GM21723 (cell line): Measurements from ENCODE around the gene SUN3.
A peak's percentile ranks its signal among the peaks of the same experiment; 100 is the strongest.

Experiments used
- ATAC-seq: cut with Tn5 transposase; IDR thresholded peaks from one replicate; pipeline ENCODE4 v1.9.1; 2021; ENCODE audit warnings: mild to moderate bottlenecking, moderate library complexity; ENCODE audit not compliant: unreplicated experiment

SUN3 gene

GRCh38 chr7:48028938-48029337 lies at the start of gene SUN3:
Gene SUN3 (minus strand): TSS chr7:48029107. CDS start chr7:48028938, 169 bp downstream.
- no peak for ATAC-seq

- no peak for ATAC-seq
Measured at GRCh38 chr7:48078470-48078869, 49.6 kb upstream of the SUN3 start.

DNA sequence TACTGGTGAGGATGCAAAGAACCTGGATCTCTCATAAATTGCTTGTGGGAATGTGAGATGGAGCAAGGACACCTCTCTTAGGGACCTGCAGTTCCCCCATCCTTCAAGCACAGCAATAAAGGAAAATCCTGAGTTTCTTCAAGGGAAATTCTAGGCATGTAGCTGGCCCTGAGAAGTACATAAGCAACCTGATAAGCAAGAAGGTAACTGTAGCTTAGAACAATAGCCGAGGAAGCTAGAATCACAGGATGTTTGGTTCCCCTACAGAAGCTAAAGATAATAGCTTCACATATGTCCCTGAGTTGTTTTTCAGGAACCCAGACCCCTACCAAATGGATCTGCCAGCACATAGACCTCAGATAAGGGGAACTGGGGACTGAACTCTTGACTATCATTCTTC lies 48.5 kb upstream of the SUN3 start:
- no peak for ATAC-seq

DNA sequence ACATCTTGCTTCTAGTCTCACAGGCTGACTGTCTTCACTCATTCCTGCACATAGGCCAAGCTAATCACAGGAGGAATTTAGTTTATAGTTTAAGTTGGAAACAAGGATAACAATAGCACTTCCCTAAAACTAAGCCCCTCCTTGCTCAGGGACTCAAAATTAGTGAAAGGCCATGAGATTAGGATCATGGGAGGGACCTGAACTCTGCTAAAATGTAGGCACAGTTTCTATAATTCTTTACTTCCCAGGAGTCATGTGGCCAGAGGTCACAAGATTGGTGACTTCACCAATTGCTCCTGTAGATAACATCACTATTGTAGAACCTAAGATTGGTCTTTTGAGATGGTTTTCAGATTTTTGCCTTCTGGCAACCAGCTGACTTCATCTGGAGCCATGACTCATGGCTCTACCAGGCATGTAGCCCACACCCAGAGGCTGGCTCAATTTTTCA lies 45.3 kb upstream of the SUN3 start:
- ATAC-seq, result no peak

DNA sequence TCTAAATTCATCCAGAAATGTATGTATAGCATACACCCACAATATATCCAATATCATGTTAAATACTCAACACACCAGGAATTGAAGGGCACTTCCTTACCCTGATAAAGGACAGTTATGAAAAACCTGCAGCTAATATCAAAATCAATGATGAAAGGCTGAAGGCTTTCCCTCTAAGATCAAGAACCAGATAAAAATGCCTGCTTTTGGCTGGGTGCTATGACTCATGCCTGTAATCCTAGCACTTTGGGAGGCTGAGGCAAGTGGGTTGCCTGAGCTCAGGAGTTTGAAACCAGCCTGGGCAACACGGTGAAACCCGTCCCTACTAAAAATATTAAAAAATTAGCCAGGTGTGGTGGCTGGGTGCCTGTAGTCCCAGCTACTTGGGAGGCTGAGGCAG lies 38.6 kb upstream of the SUN3 start:
- ATAC-seq, result no peak

DNA sequence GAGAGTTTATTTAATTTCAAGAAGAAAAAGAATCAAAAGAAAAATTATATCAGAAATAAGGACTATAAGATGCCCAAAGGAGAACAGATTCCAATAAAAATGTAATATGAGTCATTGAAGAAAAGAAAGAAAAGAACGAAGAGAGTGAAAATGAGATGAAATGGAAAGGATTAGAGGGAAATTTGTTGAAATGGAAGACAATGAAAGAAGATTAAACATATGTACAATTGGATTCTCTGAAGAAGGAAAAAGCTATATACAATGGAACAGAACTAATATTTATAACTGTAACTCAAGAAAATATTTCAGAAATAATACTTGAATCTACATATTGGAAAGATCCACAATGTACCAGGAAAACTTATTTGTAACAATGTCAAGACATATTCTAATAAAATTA lies 35.1 kb upstream of the SUN3 start:
- ATAC-seq, result no peak

- ATAC-seq, result no peak
Measured at GRCh38 chr7:48059706-48060105, 30.8 kb upstream of the SUN3 start.

DNA sequence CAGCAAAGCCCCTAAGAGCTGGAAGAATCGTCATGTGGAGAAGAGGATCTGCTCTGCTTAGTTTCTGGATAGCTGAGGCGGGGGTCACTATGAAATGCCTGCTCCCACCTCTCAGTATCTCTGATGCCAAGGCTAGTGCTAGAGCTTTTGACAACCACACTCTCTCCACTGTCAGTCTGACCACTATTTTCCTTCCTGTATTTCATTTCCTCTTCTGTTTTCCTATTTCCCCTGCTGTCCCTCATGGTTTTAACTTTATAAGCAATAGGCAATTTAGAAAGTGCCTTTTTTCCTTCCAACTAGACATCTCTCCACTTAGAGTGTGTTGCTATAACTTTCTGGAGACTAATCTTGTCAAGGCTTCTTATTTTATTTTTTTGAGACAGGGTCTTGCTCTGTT lies 30.1 kb upstream of the SUN3 start:
- ATAC-seq, result no peak

GRCh38 chr7:48053736-48054135 lies 24.8 kb upstream of the SUN3 start:
- no peak for ATAC-seq

- no peak for ATAC-seq
Measured at GRCh38 chr7:48052748-48053147, 23.8 kb upstream of the SUN3 start.

- no peak for ATAC-seq
Measured at GRCh38 chr7:48049850-48050249, 20.9 kb upstream of the SUN3 start.

GRCh38 chr7:48048113-48048512 lies 19.2 kb upstream of the SUN3 start:
- no peak for ATAC-seq

- ATAC-seq, result peak; percentile 79
Measured at GRCh38 chr7:48046458-48046857, 17.6 kb upstream of the SUN3 start.

DNA sequence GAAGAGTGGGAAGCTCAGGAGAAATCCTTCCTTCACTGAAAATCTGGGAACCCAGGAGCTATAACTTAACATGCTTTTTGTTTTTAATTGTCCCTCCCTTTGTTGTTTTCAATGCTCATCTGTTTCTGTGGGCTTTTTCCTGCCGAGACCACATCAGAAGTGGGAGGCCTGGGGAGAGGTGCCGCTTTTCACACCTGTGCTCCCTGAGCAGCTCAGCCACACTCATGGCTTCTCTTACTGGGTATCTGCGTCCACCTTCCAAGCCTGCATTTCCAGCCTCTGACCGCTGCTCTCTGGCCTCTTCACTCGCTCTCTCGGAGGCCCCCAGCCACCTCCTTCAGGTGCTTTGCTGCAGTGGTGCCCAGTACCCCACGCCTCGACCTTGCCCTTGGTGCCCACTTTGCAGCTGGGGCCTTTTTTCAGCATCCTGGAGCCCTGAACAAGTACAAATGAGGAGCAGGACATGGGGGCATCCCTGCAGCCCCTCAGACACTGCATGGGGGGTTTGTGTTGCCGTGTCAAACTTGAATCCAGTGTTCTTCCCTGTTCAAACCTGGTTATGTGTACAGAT lies 16.4 kb upstream of the SUN3 start:
- ATAC-seq, result no peak

GRCh38 chr7:48042636-48043035 lies 13.7 kb upstream of the SUN3 start:
- no peak for ATAC-seq

DNA sequence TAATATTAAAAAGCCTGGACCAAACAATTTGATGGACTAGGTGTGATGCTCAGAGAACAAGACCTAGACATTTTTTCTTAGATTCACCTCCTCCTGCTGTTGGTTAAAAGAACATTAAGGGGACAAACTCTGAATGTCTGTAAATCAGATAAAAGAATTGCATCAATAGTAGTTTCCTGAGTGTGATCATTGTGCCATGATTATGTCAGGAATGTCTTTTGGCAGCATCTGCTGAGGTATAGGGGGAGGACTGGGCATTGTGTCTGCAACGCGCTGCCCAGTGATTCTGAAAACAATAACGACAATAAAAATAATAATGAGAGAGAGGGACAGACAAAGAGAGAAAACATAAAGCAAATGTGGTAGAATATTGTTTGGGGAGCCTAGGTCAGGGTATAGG lies 13.3 kb upstream of the SUN3 start:
- ATAC-seq, result no peak

- ATAC-seq, result no peak
Measured at GRCh38 chr7:48041653-48041970, 12.7 kb upstream of the SUN3 start.

DNA sequence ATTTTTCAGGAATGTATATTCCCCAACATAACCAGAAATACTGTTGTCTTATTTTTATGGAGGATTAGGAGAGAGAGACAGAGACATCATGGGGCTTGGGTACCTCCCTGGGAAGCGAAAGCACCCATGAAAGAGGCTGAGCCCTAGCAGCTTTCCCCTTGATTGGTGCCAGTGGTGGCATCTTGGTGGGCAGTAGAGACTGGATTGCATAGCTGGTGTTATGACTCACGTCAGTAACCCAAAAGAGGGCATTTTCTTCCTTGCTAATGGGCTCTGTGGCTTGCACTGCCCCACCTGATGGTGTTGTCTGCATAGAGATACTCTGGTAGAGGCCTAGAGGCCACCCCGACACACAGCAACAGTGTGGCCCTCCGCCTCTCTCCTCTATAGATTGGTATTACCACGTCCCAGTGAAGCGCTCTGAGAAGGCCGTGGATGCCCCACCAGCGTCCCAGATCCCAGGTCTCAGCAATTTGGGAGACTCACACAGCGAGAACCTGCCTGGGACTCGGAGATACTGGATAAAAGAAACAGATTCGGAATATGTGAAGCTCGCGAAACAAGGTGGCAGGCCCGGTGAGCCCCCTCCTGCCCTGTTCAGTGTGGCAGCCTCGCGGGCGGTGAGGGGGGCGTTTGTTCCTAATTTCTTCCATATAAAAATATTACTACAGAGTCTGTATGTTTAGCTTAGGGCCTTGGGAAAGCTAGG lies 12.2 kb upstream of the SUN3 start:
- ATAC-seq, result no peak

GRCh38 chr7:48038815-48039506 lies 10.1 kb upstream of the SUN3 start:
- no peak for ATAC-seq

DNA sequence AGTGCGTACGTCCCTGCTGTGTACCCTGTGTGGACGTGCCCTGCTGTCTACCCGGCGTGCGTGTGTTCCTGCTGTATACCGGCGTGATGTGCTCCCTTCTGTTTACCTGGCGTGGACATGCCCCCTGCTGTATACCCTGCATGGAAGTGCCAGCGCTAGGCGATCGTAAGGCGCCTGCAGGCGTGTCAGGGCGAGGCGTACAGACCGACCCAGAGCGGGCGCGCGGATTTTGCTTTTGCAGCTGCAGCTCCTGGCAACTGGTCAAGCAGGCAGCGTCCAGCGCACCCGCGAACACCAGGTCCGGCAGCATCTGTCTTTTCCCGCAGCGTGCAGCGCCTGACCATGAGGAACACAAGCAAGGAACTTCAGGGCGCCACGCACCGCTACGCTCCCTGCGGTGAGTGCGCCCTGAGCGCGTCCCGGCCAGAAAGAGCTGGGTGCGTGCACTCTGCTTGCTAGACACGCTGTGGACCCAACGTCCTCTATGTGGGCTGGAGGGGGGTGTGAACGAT lies 7.1 kb upstream of the SUN3 start:
- peak; percentile 15 for ATAC-seq

DNA sequence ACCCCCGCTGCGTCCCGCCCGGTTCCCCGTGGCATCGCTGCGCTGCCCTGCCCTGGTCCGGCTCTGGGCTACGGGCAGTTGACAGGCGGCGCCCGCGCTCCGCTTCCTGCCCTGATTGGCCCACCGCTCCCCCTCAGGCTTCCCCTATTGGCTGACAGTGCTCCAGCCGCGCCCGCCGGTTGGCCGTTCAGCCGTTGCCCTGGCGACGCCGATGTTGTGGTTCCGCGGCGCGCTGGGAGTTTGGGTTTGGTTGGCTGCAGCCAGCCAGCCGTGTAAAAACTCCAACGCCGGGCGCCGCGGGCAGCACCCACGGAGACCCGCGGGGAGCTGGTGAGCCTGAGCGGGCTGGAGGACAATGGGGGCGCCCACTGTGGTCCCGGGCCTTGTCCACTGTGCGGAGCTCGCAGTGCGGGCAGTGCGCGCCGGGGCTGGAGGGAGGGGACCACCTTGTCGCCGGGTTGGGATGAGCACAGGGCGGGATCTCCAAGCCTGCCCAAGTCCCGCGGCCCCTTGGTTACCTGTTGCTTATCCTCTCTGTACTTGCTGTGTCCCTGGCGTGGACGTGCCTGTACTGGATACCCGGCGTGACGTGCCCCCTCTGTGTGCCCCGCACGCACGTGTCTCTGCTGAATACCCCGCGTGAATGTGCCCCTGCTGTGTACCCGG lies 6.5 kb upstream of the SUN3 start, which contains the start of gene C7orf57:
TSS of gene C7orf57 (plus strand) at position 243 of the 666 bp plus-strand sequence. CDS start 766 bp downstream, outside the sequence.
- ATAC-seq, result peak; percentile 99
